SU-DHL-6 (cell line): ENCODE measurements around the gene NCOA5.

Experiments
- EZH2phosphoT487 ChIP-seq: fragments of 200-600 bp; sonication (generic), shearing (Covaris generic); conservative IDR thresholded peaks from 2 replicates; pipeline ENCODE4 v1.6.1; 2018; ENCODE audit warnings: mild to moderate bottlenecking, antibody characterized with exemption, low read length, moderate library complexity, mixed read lengths
- TF ChIP-seq, protein P1 (sequence below): fragments of 200-600 bp; sonication (generic); IDR thresholded peaks from one replicate; pipeline ENCODE4 v1.5.1; 2017; ENCODE audit warnings: antibody characterized with exemption, mild to moderate bottlenecking, low read length, moderate library complexity; ENCODE audit not compliant: insufficient read depth, poor library complexity, severe bottlenecking

DNA sequence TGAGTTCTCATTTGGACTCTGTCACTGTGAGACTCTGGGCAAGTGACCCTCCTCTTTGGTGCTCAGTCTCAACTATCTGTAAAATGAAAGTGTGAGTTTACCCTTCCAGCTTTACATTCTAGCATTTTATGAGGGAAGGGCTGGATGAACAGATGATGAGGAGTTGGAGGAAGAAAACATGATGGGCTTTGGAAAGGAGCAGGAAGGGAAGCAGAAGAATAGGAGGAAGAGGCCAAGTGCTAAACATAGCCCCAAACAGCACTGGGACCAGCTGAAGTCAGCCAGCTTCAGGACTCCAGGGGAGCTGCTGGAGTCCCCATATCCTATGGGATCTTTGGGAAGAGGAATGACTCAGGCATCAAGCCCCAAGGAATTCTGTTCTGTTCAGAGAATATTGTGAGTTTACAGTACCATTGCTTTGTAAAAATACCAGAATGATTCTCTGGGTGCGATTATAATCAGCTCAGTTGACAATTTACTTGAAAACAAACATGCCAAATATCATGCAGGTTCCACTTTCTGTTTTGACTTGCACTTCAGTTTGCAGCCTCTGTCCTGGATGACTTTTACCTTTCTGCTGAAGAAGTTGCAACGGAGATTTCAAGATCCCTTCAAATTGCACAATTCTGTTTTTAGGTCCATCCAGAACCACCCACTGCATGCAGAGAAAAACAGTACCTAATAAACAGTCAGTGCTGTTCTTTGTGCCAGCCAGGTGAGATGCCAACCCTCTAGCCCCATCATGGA is 31.6 kb upstream of the NCOA5 start:
- TF ChIP-seq, protein P1, sequence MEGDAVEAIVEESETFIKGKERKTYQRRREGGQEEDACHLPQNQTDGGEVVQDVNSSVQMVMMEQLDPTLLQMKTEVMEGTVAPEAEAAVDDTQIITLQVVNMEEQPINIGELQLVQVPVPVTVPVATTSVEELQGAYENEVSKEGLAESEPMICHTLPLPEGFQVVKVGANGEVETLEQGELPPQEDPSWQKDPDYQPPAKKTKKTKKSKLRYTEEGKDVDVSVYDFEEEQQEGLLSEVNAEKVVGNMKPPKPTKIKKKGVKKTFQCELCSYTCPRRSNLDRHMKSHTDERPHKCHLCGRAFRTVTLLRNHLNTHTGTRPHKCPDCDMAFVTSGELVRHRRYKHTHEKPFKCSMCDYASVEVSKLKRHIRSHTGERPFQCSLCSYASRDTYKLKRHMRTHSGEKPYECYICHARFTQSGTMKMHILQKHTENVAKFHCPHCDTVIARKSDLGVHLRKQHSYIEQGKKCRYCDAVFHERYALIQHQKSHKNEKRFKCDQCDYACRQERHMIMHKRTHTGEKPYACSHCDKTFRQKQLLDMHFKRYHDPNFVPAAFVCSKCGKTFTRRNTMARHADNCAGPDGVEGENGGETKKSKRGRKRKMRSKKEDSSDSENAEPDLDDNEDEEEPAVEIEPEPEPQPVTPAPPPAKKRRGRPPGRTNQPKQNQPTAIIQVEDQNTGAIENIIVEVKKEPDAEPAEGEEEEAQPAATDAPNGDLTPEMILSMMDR: no peak
- no peak for TF ChIP-seq EZH2phosphoT487
